Gastrocnemius medialis (tissue), 4 donors: Measurements from ENCODE around the gene SIX4.

Experiments used
- POLR2A ChIP-seq, 2 donors: fragments of 450-650 bp; IDR thresholded peaks; one replicate each; pipeline ENCODE4 v1.6.1; 2017; ENCODE audit warnings: antibody characterized with exemption in 2 of 2, mild to moderate bottlenecking in 2 of 2, moderate library complexity in 2 of 2
- TF ChIP-seq, protein P1 (sequence below), 5 experiments: fragments of 450-650 bp in 3 of 5; fragments of 200-600 bp in 2 of 5; sonication (generic) in 2 of 5; IDR thresholded peaks in 4 of 5; conservative IDR thresholded peaks in 1 of 5; 1 replicate in 4 of 5; 2 replicates in 1 of 5; pipeline ENCODE4 v1.5.1; 2016 to 2019; ENCODE audit warnings: antibody characterized with exemption in 5 of 5, mild to moderate bottlenecking in 3 of 5, moderate library complexity in 3 of 5

DNA sequence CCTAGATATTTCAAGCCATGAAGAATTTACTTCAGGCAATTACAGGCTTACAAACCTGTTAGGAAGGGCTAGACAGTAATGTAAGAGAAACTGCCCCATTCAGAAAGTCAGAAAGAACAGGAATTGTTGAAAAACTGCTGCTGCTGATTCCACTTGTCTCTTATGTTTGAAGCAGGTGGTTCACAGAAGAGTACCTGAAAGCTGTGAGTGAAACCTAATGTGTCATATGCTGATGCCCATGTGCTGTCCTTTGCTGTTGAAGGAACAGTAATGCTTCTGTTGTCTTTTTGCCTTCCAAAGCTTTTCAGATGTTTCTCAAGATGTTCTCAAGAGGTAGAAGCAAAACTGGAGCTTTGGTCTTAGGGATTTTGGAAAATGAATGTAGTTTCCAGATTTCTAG is 49.4 kb upstream of the SIX4 start:
- TF ChIP-seq, protein P1, sequence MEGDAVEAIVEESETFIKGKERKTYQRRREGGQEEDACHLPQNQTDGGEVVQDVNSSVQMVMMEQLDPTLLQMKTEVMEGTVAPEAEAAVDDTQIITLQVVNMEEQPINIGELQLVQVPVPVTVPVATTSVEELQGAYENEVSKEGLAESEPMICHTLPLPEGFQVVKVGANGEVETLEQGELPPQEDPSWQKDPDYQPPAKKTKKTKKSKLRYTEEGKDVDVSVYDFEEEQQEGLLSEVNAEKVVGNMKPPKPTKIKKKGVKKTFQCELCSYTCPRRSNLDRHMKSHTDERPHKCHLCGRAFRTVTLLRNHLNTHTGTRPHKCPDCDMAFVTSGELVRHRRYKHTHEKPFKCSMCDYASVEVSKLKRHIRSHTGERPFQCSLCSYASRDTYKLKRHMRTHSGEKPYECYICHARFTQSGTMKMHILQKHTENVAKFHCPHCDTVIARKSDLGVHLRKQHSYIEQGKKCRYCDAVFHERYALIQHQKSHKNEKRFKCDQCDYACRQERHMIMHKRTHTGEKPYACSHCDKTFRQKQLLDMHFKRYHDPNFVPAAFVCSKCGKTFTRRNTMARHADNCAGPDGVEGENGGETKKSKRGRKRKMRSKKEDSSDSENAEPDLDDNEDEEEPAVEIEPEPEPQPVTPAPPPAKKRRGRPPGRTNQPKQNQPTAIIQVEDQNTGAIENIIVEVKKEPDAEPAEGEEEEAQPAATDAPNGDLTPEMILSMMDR (IDR thresholded peaks at IDR 0.05 in 4 of 5, conservative IDR thresholded peaks at IDR 0.05 in 1 of 5), result no peak
- TF ChIP-seq POLR2A (IDR thresholded peaks at IDR 0.05), result no peak
